Measurements from ENCODE around the gene ZAR1.

The ZAR1 gene

GRCh38 chr4:48490680-48491513 is 845 bp downstream of the ZAR1 start:
- no peak for DNase-seq

- DNase-seq = no peak
Observed at GRCh38 chr4:48491514-48492176, 1.6 kb downstream of the ZAR1 start.

- no peak for DNase-seq
Observed at GRCh38 chr4:48493452-48494100, 3.5 kb downstream of the ZAR1 start.

GRCh38 chr4:48495941-48496340 is 5.9 kb downstream of the ZAR1 start:
- no peak for DNase-seq

- DNase-seq = no peak
Observed at GRCh38 chr4:48498895-48499294, 8.8 kb downstream of the ZAR1 start.

GRCh38 chr4:48499551-48500066 is 9.6 kb downstream of the ZAR1 start:
- no peak for DNase-seq

- no peak for DNase-seq
Observed at GRCh38 chr4:48503233-48504025, 13.4 kb downstream of the ZAR1 start.

GRCh38 chr4:48504026-48504330 is 13.9 kb downstream of the ZAR1 start:
- DNase-seq = no peak

GRCh38 chr4:48504352-48504751 is 14.3 kb downstream of the ZAR1 start:
- no peak for DNase-seq

GRCh38 chr4:48506716-48507115 is 16.7 kb downstream of the ZAR1 start:
- no peak for DNase-seq

GRCh38 chr4:48509543-48509942 is 19.5 kb downstream of the ZAR1 start:
- no peak for DNase-seq

GRCh38 chr4:48518143-48518542 is 28.1 kb downstream of the ZAR1 start:
- no peak for DNase-seq

GRCh38 chr4:48526406-48526805 is 36.4 kb downstream of the ZAR1 start:
- no peak for DNase-seq

GRCh38 chr4:48538358-48538757 is 48.3 kb downstream of the ZAR1 start:
- no peak for DNase-seq

GRCh38 chr4:48539597-48539996 is 49.5 kb downstream of the ZAR1 start:
- no peak for DNase-seq

- DNase-seq = no peak
Observed at GRCh38 chr4:48542888-48543287, 52.8 kb downstream of the ZAR1 start.

GRCh38 chr4:48543796-48544195 is 53.7 kb downstream of the ZAR1 start:
- no peak for DNase-seq

All from NCI-H2227 treated with DMSO at 0.1 percent for 48 hours (cell line).